ENCODE results near the gene OMP.

The OMP gene

DNA sequence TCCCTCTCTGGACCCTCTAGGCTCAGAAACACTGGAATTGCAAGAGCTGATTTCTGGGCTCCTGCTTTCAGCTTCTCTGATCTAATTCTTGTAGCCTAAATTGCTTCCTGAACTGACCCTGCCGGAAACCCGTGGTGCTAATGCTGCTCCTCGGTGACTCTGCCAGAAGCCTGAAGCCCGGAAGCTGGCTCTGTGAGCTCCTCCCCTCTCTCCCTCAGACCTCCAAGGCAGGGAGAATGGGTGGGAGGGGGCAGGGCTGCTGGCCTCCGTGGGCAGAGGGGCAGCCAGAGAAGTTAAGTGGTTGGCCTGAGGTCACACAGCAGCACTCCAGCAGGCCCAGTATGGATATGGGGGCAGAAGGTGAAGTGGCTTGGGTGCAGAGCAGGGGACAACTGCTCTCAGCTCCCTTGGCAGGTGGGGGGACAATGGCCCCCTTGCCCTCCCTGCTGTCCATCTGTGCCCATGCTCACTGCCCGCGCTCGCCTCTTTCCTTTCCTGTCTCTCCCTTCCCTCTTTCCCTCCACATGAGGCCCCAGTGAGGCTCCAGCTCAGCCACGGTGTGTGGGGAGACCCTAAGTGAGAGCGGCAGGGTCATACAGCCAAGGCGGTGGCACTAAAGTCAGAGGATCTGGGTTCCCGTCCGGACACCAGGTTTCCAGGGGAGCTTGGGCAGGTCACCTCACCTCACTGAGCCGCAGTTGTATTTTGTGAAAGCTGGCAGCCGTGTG, 19.6 kb upstream of the OMP start:
- DNase-seq (ENCODE audit: low read depth): no peak
- no peak overlapping the region for H3K4me3 ChIP-seq (ENCODE audit: low read length)
- TF ChIP-seq, protein P1, sequence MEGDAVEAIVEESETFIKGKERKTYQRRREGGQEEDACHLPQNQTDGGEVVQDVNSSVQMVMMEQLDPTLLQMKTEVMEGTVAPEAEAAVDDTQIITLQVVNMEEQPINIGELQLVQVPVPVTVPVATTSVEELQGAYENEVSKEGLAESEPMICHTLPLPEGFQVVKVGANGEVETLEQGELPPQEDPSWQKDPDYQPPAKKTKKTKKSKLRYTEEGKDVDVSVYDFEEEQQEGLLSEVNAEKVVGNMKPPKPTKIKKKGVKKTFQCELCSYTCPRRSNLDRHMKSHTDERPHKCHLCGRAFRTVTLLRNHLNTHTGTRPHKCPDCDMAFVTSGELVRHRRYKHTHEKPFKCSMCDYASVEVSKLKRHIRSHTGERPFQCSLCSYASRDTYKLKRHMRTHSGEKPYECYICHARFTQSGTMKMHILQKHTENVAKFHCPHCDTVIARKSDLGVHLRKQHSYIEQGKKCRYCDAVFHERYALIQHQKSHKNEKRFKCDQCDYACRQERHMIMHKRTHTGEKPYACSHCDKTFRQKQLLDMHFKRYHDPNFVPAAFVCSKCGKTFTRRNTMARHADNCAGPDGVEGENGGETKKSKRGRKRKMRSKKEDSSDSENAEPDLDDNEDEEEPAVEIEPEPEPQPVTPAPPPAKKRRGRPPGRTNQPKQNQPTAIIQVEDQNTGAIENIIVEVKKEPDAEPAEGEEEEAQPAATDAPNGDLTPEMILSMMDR (conservative IDR thresholded peaks at IDR 0.05; ENCODE audit: low read depth, low read length): no peak

DNA sequence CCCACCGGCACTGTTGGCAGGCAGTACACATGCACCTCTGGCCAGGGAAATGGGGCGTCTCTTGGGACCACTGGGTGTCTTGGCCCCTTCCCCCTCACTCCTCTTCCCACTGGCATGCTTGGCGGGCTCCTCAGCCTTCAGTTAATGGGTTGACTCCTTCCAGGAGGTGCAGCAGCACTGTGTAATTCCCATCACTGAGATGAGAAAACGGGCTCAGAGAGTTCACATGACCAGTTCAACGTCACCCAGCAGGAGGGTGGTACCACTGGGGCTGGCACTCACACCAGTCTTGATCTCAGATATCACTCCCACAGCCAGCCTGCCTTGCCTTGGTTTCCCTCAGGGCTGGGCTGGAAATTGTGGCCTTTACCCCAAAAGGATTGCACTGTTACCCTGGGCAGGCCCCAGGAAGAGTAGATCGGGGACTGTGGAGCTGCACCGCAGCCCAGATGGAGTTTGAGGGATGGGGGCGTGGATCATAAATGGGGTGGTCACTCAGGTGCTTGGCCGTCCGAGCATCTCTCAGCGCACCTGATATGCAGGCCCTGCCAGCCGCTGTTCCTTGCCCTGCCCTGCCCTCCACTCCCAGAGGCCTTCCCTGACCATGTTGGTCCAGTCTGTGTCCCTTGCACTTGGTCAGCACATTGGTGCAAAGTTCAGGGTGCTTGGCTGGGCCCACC, 18.9 kb upstream of the OMP start:
- DNase-seq (ENCODE audit: low read depth): no peak
- TF ChIP-seq, protein P1 (conservative IDR thresholded peaks at IDR 0.05; ENCODE audit: low read depth, low read length): no peak

DNA sequence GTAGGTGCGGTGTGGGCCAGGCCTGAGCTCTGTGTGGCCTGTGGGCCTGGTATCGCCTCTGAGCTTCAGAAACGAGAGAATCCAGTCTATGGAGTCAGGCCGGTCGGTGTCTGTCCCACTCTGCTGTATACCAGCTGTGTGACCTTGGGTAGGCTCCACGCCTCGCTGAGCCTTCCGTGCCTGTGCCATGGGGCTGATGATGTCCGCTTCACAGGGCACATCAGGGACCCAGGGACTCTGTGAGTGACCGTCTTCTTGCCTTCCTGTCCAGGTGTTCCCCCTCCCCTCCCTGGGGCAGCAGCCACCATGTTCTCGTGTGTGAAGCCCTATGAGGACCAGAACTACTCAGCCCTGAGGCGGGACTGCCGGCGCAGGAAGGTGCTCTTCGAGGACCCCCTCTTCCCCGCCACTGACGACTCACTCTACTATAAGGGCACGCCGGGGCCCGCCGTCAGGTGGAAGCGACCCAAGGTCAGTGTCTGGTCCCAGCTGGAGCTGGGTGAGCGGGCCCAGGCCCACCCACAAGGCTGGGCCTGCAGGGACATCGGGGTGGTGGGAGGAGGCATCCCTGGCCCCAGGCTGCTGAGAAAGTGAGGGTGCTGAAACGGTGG, 18.0 kb upstream of the OMP start:
- no peak overlapping the region for H3K4me3 ChIP-seq (ENCODE audit: low read length)
- DNase-seq (ENCODE audit: low read depth): no peak
- TF ChIP-seq, protein P1 (conservative IDR thresholded peaks at IDR 0.05; ENCODE audit: low read depth, low read length): no peak

More for the DNA sequence above, 18.9 kb upstream of the OMP start:
- H3K4me3 ChIP-seq (ENCODE audit: low read length): no peak overlapping the region

DNA sequence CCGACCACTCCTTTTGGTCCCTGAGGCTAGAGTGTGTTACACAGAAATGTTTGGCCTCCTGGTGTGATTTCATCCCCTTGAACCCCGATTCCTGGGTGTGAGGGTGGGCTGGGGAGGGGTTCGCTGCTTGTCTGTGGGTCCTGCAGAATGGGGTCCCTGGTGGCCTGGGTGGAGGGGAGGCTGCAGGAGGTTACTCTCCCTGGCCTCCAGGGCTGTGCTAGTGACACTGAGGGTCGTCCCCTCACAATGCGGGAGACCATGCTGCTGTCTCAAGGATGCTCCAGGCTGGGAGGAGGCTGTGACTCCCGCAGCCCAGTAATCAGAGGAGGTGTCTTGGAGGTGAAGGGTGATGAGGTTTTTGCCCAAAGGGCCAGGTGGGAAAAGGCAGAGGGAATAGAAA, 17.0 kb upstream of the OMP start:
- TF ChIP-seq, protein P1 (conservative IDR thresholded peaks at IDR 0.05; ENCODE audit: low read depth, low read length): no peak

DNA sequence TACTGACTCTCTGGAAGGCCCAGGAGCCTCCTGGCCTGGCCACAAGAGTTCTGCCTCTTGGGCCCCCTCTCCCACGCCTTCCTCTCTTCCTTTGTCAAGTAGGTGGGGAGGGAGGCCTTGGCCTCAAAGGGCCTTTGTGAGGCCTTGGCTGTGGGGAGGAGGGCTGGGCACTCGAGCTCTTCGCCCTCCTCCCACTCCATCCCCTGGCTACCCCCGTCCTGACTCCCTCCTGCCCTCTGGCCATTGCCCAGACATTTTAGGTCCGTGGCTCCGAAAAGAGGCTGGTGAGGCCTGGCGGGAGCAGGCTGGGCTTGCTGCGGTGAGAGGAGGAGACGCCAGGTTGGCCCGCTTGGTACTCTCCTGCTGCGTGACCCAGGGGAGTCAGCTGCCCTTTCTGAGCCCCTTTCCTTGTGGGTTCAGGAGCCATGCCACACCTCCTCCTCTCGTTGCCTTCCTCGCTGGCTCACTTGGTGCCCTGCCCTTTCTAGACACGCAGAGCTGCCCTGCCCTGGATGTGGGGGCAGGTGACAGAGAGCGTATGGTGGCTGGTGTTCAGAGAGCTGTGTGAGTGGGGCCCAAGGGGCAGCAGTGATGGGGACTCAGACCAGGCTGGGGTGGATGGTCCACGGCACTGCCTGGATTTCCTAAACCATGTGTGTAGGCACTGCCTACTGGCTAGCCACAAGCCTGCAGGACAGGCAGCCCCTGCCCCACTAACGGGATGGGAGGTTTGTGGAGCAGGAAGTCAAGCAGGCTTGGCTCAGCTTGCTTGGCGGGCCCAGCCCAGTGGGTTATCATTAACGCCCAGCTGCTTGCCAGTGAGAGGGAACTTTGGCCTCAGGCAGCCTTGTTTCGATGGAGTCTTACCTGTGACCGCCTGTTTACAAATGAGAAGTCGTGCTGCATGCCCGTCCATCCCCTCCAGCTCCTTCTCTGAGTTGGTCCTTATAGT, 15.8 kb upstream of the OMP start:
- TF ChIP-seq, protein P1 (conservative IDR thresholded peaks at IDR 0.05; ENCODE audit: low read depth, low read length): no peak
- no peak for DNase-seq (ENCODE audit: low read depth)

More for the DNA sequence above, 17.0 kb upstream of the OMP start:
- DNase-seq (ENCODE audit: low read depth): no peak
- no peak overlapping the region for H3K4me3 ChIP-seq (ENCODE audit: low read length)

DNA sequence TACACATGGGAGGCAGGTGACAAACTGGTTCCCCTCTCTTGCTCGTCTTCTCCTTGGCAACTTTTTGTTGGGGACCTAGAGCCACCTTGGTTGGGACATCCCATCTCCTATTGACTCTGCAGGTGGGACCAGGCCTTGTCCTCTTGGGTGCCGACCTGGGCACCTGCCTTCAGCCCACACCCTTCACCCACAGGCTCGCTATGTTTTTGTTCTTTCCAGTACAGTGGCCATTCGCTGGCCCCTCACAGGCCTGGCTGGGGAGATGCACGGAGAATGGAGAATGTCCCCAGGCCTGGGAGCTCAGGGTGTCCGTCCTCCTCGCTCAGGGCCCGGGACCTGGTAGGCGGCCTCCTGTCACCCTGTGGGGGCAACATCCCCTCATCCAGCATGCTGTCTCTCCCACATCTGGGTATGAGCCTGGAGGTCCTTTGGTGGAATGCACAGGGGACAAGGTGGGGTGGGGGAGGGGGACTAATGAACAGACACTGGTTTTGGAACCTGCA, 14.9 kb upstream of the OMP start:
- no peak overlapping the region for H3K4me3 ChIP-seq (ENCODE audit: low read length)
- no peak for DNase-seq (ENCODE audit: low read depth)
- TF ChIP-seq, protein P1 (conservative IDR thresholded peaks at IDR 0.05; ENCODE audit: low read depth, low read length): no peak

More for the DNA sequence above, 15.8 kb upstream of the OMP start:
- no peak overlapping the region for H3K4me3 ChIP-seq (ENCODE audit: low read length)
